Stomach (tissue), 9 donors: ENCODE measurements around the gene TMEM209. TPM values are rescaled to one million over a fixed set of nuclear protein-coding genes. Genes with fewer than 3 reads are reported as not detected.
"Not testable (repeated sequence)": the region's sequence is repeated elsewhere in the genome, so short reads cannot be mapped to it uniquely, and the experiment has no call there.

ENCODE experiments used
- DNase-seq, 2 donors: peaks; one replicate each; pipeline versions ENCODE4 v3.0.0 to v3.0.0-alpha.2; 2013 to 2019
- H3K27ac ChIP-seq, 5 donors: fragments of 200-600 bp in 4 of 5; sonication (generic) in 4 of 5; one replicate each; pipeline ENCODE4 v1.5.1; 2013 to 2019; ENCODE audit warnings: mild to moderate bottlenecking in 1 of 5, moderate library complexity in 1 of 5
- H3K27me3 ChIP-seq, 3 donors: fragments of 200-600 bp; sonication (generic); one replicate each; pipeline ENCODE4 v1.5.1; 2017 to 2019; ENCODE audit warnings: mixed run types in 1 of 3
- H3K36me3 ChIP-seq, 4 donors: fragments of 200-600 bp; sonication (generic); 1 replicate in 3 of 4; 2 replicates in 1 of 4; pipeline ENCODE4 v1.5.1; 2016 to 2019
- H3K4me1 ChIP-seq, 4 donors: fragments of 200-600 bp; sonication (generic); one replicate each; pipeline ENCODE4 v1.5.1; 2016 to 2019
- H3K4me3 ChIP-seq, 4 donors: fragments of 200-600 bp; sonication (generic) in 3 of 4; one replicate each; pipeline ENCODE4 v1.5.1; 2016 to 2019; ENCODE audit warnings: mild to moderate bottlenecking in 1 of 4
- H3K9me3 ChIP-seq, 4 donors: fragments of 200-600 bp; sonication (generic); one replicate each; pipeline ENCODE4 v1.5.1; 2016 to 2019
- EP300 ChIP-seq: sonication (generic); formaldehyde crosslinking; IDR thresholded peaks from one replicate; pipeline ENCODE4 v1.6.1; 2017; ENCODE audit warnings: antibody characterized with exemption
- POLR2A ChIP-seq, 4 donors: fragments of 450-650 bp; IDR thresholded peaks; one replicate each; pipeline ENCODE4 v1.6.1; 2016; ENCODE audit warnings: antibody characterized with exemption in 4 of 4, control low read depth in 2 of 4, mild to moderate bottlenecking in 1 of 4, moderate library complexity in 1 of 4
- POLR2AphosphoS5 ChIP-seq, 3 donors: sonication (generic); formaldehyde crosslinking; IDR thresholded peaks; one replicate each; pipeline ENCODE4 v1.6.1; 2016; ENCODE audit warnings: antibody characterized with exemption in 3 of 3
- WGBS, 5 donors: extraction: QIAGEN DNeasy Blood & Tissue Kit in 3 of 5; methylation state at CpG; one replicate each; pipeline versions ENCODE4 v1.1.5 to v1.1.7; 2013 to 2018; 5-methylcytosine and 5-hydroxymethylcytosine counted together
- intact Hi-C: fragments of 100-400 bp; cut with DNase I; formaldehyde crosslinking; loops from one replicate; pipeline ENCODE4 v1.15.1; 2023; ENCODE audit warnings: low total_unique reads
- polyA plus RNA-seq, 3 donors: library from polyadenylated mRNA; stranded (reverse); fragments of 200-250 nt; gene quantifications; one replicate each; pipeline ENCODE4 v1.2.3, GENCODE V29; 2013
- total RNA-seq, 5 donors: library from RNA; depleted of rRNA; stranded (reverse); fragments of >200 nt; gene quantifications; one replicate each; pipeline versions ENCODE4 v1.1.0 to v1.2.3, GENCODE V29; 2014 to 2016
- TF ChIP-seq, protein P1 (sequence below), 7 experiments: fragments of 450-650 bp in 4 of 7; fragments of 200-600 bp in 3 of 7; sonication (generic) in 3 of 7; IDR thresholded peaks; one replicate each; pipeline ENCODE4 v1.5.1; 2016 to 2019; ENCODE audit warnings: antibody characterized with exemption in 7 of 7, control low read depth in 2 of 7, mild to moderate bottlenecking in 1 of 7
- donor health status: healthy with polysubstance abuse.
- donor health status: Bipolar disorder and iron deficiency.
- donor health status: healthy.

TMEM209 gene
- total and polyA plus RNA-seq, 8 donors: 3.2 to 24.6 (median 8.9) TPM

DNA sequence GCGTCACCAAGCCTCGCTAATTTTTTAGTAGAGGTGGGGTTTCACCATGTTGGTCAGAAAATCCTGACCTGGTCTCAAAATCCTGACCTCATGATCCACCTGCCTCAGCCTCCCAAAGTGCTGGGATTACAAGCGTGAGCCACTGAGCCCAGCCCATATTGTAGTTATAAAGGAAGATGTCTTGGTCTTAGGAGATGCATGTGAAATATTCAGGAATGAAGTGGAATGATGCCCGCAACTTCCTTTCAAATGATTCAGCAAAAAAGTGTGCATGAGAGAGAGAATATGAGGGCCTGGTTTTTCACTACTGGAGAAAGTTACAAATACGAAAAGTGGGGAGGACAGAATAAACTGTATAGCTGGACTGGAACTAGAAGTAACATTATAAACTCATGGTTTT is 15.9 kb downstream of the TMEM209 start:
- Histone ChIP-seq H3K9me3 (no peaks in the 10 kb centered on the region), H3K4me1 (no peaks in the 10 kb centered on the region), H3K36me3 (peaks cover 0 to 65% (median 61%) of the 10 kb centered on the region in 4 donors), H3K4me3 (no peak overlapping the region), H3K27ac (no peak overlapping the region), H3K27me3 (no peaks in the 10 kb centered on the region)
- intact Hi-C loops: no loop called here
- WGBS, 5 donors: 86 to 96% (median 96%) methylated on average over 5 of the region's 5 CpGs
- TF ChIP-seq POLR2A (IDR thresholded peaks at IDR 0.05): no peak
- TF ChIP-seq, protein P1, sequence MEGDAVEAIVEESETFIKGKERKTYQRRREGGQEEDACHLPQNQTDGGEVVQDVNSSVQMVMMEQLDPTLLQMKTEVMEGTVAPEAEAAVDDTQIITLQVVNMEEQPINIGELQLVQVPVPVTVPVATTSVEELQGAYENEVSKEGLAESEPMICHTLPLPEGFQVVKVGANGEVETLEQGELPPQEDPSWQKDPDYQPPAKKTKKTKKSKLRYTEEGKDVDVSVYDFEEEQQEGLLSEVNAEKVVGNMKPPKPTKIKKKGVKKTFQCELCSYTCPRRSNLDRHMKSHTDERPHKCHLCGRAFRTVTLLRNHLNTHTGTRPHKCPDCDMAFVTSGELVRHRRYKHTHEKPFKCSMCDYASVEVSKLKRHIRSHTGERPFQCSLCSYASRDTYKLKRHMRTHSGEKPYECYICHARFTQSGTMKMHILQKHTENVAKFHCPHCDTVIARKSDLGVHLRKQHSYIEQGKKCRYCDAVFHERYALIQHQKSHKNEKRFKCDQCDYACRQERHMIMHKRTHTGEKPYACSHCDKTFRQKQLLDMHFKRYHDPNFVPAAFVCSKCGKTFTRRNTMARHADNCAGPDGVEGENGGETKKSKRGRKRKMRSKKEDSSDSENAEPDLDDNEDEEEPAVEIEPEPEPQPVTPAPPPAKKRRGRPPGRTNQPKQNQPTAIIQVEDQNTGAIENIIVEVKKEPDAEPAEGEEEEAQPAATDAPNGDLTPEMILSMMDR (IDR thresholded peaks at IDR 0.05): no peak
- TF ChIP-seq EP300: no peak
- TF ChIP-seq POLR2AphosphoS5 (IDR thresholded peaks at IDR 0.05): no peak
- DNase-seq: no peak

DNA sequence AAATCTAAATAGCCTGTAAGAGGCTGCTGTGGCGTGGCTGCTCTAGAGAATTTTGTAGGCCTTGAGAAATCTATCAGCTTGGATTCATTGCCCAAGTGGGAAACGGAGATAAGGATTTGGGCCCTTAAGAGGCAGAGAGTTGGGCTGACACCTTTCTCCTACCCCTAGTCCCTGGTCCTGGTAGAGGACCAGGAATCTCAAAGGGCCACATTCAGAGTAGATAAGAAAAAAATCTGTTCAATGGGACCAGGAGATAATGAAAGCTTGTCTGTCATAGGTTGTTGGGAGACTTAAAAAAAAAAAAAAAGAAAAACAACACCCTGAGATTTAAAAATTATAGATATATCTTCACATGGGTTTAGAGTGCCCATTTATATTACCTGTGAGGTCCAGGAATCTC is 17.8 kb downstream of the TMEM209 start:
- DNase-seq: no peak
- Histone ChIP-seq H3K4me3 (no peak overlapping the region), H3K4me1 (no peaks in the 10 kb centered on the region), H3K9me3 (no peaks in the 10 kb centered on the region), H3K36me3 (peaks cover 0 to 62% (median 60%) of the 10 kb centered on the region in 4 donors), H3K27me3 (no peaks in the 10 kb centered on the region), H3K27ac (no peak overlapping the region)
- no peak for TF ChIP-seq POLR2AphosphoS5 (IDR thresholded peaks at IDR 0.05)
- TF ChIP-seq, protein P1 (IDR thresholded peaks at IDR 0.05): no peak
- no peak for TF ChIP-seq POLR2A (IDR thresholded peaks at IDR 0.05)
- no peak for TF ChIP-seq EP300
- intact Hi-C loops: no loop called here
- WGBS, 5 donors: 84 to 95% (median 91%) methylated on average over 2 of the region's 2 CpGs

DNA sequence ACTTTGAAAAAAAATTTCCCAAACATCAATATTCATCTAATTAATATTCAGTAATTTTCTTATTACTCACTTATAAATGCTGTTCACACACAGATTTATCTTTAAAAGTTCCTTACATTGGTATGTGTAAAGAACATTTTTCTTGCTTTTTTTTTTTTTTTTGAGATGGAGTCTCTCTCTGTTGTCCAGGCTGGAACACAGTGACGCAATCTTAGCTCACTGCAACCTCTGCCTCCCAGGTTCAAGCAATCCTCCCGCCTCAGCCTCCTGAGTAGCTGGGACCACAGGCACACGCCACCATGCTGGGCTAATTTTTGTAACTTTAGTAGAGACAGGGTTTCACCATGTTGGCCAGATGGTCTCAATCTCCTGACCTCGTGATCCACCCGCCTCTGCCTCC is 20.9 kb downstream of the TMEM209 start:
- H3K27ac ChIP-seq, H3K27me3 ChIP-seq, DNase-seq, H3K9me3 ChIP-seq, intact Hi-C loops, H3K4me3 ChIP-seq, H3K4me1 ChIP-seq: not testable (repeated sequence)
- 80 to 100% (median 97%) methylated on average over 5 of the region's 5 CpGs for WGBS, 5 donors
- H3K36me3 ChIP-seq: peaks cover 10 to 62% (median 61%) of the 10 kb centered on the region in 4 donors

DNA sequence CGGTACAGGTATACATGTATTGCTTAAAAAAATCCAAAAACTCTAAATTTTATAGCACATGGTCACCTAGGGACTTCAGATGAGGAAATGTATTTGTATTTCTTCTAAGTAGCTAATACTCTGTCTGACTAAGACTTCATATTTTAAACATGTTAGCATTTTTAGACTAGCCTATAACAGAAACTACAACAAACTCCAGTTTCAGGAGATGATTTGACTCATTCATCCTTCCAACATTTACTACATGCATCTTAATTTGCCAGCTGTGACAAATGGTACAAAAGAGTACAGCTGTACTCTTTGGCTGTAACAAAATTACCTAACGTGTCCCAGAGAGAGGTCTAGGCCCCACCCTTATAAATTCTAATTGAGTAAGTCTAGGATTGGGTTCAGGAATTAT is 22.2 kb downstream of the TMEM209 start:
- intact Hi-C loops: no loop called here
- peaks cover 10 to 70% (median 67%) of the 10 kb centered on the region in 4 donors for H3K36me3 ChIP-seq
- 75 to 85% (median 77%) methylated on average over 2 of the region's 2 CpGs for WGBS, 5 donors

DNA sequence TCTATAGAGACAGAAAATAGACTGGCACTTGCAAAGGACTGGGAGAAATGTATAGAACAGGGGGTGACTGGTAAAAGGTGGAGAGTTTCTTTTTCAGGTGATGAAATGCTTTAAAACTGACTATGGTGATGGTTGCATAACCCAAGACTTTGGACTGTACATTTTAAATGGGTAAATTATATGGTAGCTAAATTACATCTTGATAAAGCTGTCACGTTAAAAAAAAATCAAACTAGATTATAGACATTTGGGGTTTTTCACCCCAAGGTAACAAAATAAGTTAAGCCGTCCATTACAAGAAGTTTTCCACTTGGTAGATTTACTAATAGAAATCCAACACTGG is 24.0 kb downstream of the TMEM209 start:
- no peak for DNase-seq
- Histone ChIP-seq H3K4me1 (no peaks in the 10 kb centered on the region), H3K27me3 (no peaks in the 10 kb centered on the region), H3K36me3 (peaks cover 10 to 87% (median 82%) of the 10 kb centered on the region in 4 donors), H3K27ac (no peak overlapping the region), H3K9me3 (no peaks in the 10 kb centered on the region), H3K4me3 (no peak overlapping the region)
- TF ChIP-seq POLR2AphosphoS5 (IDR thresholded peaks at IDR 0.05) (no peak), EP300 (no peak), POLR2A (IDR thresholded peaks at IDR 0.05) (no peak)
- TF ChIP-seq, protein P1 (IDR thresholded peaks at IDR 0.05): no peak
- WGBS, 5 donors: 93 to 100% (median 98%) methylated on average over 2 of the region's 2 CpGs
- intact Hi-C loops: no loop called here

More for the DNA sequence above, 22.2 kb downstream of the TMEM209 start:
- H3K4me3 ChIP-seq: no peak overlapping the region
- no peaks in the 10 kb centered on the region for H3K9me3 ChIP-seq
- TF ChIP-seq EP300: no peak
- TF ChIP-seq, protein P1 (IDR thresholded peaks at IDR 0.05): no peak
- TF ChIP-seq POLR2AphosphoS5 (IDR thresholded peaks at IDR 0.05): no peak
- TF ChIP-seq POLR2A (IDR thresholded peaks at IDR 0.05): no peak
- no peak overlapping the region for H3K27ac ChIP-seq
- no peaks in the 10 kb centered on the region for H3K4me1 ChIP-seq
- no peaks in the 10 kb centered on the region for H3K27me3 ChIP-seq
- DNase-seq: no peak
